Upper lobe of left lung (tissue), 4 donors: Measurements from ENCODE around the gene SLC19A1.

ENCODE experiments used
- CTCF ChIP-seq, 6 experiments: fragments of 450-650 bp in 4 of 6; fragments of 200-600 bp in 2 of 6; sonication (generic) in 2 of 6; IDR thresholded peaks; one replicate each; pipeline ENCODE4 v1.5.1; 2016 to 2019; ENCODE audit warnings: antibody characterized with exemption in 6 of 6
- EP300 ChIP-seq, 4 donors: sonication (generic); formaldehyde crosslinking; IDR thresholded peaks; one replicate each; pipeline ENCODE4 v1.5.1; 2017; ENCODE audit warnings: antibody characterized with exemption in 4 of 4, control low read depth in 2 of 4
- POLR2A ChIP-seq, 4 donors: fragments of 450-650 bp; IDR thresholded peaks; one replicate each; pipeline ENCODE4 v1.5.1; 2016 to 2017; ENCODE audit warnings: antibody characterized with exemption in 4 of 4, mild to moderate bottlenecking in 2 of 4
- POLR2AphosphoS5 ChIP-seq, 2 donors: sonication (generic); formaldehyde crosslinking; IDR thresholded peaks; one replicate each; pipeline ENCODE4 v1.5.1; 2017; ENCODE audit warnings: antibody characterized with exemption in 2 of 2

- TF ChIP-seq CTCF (IDR thresholded peaks at IDR 0.05) (no peak), POLR2AphosphoS5 (IDR thresholded peaks at IDR 0.05) (no peak), POLR2A (IDR thresholded peaks at IDR 0.05) (no peak), EP300 (IDR thresholded peaks at IDR 0.05) (no peak)
These were observed 2.4 kb upstream of the SLC19A1 start for GRCh38 chr21:45544449-45545235.
